ENCODE results near the gene AP3S2. TPM values are rescaled to one million over a fixed set of nuclear protein-coding genes. Genes with fewer than 3 reads are reported as not detected.

The AP3S2 gene
- total and polyA plus RNA-seq, 2 of the 13 experiments (the other 11 are each of a cell fraction or from before 2014, with no cell fraction given) = 17.6 to 44.4 TPM

DNA sequence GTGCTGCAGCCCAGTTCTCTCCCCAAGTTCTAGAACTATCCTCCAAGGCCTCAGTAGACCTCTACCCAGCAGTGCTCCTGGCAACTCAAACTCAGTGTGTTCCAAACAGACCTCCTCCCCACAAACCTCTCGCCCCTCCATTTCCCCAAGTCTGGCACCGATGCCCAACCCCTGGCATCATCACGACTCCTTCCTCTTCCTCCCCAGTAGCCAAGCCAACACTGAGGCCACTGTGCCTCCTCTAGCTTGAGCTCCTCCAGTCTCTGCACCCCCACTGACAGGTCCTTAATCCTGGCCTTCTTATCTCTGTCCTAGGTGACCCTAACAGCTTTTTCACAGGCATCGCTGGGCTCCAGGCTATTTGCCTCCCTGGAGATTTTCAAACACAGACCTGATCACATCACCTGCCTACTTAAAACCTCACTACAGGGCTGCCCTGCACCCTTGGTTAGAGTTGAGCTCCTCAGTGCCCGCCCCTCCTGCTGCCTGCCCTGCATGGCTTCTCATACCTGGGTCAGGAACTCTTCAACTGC, 12.1 kb upstream of the AP3S2 start (continued):
- TF ChIP-seq, protein P1, sequence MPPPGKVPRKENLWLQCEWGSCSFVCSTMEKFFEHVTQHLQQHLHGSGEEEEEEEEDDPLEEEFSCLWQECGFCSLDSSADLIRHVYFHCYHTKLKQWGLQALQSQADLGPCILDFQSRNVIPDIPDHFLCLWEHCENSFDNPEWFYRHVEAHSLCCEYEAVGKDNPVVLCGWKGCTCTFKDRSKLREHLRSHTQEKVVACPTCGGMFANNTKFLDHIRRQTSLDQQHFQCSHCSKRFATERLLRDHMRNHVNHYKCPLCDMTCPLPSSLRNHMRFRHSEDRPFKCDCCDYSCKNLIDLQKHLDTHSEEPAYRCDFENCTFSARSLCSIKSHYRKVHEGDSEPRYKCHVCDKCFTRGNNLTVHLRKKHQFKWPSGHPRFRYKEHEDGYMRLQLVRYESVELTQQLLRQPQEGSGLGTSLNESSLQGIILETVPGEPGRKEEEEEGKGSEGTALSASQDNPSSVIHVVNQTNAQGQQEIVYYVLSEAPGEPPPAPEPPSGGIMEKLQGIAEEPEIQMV (CRISPR knock-in tag; IDR thresholded peaks at IDR 0.05; ENCODE audit: low read depth) = no peak
- TF ChIP-seq, protein P2, sequence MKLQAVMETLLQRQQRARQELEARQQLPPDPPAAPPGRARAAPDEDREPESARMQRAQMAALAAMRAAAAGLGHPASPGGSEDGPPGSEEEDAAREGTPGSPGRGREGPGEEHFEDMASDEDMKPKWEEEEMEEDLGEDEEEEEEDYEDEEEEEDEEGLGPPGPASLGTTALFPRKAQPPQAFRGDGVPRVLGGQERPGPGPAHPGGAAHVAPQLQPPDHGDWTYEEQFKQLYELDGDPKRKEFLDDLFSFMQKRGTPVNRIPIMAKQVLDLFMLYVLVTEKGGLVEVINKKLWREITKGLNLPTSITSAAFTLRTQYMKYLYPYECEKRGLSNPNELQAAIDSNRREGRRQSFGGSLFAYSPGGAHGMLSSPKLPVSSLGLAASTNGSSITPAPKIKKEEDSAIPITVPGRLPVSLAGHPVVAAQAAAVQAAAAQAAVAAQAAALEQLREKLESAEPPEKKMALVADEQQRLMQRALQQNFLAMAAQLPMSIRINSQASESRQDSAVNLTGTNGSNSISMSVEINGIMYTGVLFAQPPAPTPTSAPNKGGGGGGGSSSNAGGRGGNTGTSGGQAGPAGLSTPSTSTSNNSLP (IDR thresholded peaks at IDR 0.05; ENCODE audit: low read depth, low read length) = no peak
- no peak for TF ChIP-seq SNAI1 (CRISPR knock-in tag; IDR thresholded peaks at IDR 0.05; ENCODE audit: borderline replicate concordance)
- TF ChIP-seq AHR (CRISPR knock-in tag; IDR thresholded peaks at IDR 0.05) = no peak

DNA sequence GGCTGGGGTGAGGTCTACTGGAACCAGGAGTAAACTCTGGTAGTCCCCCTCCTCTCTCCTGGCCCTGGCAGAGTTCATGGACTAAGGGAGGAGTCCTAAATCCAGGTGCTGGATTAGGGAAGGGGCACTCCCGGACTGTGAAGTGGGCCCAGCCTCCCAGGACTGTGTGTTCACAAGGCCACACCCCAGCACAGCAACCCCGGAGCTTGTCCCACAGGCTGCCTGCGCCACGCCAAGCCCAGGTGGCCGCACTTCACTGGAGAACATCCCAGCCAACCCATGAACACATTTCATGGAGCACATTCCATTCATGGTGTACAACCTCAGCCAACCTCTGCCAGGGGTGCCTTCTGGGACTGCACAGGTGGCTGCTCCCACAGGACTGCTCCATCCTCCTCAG, 10.7 kb upstream of the AP3S2 start:
- 90% methylated on average over 5 of the region's 5 CpGs for WGBS (ENCODE audit: low lambda C conversion rate)
- no peak for DNase-seq (ENCODE audit: low spot score)
- H3K9me3 ChIP-seq (ENCODE audit: low read length) = no peaks in the 10 kb centered on the region
- H3K79me2 ChIP-seq (ENCODE audit: insufficient read depth, low read length) = no peaks in the 10 kb centered on the region
- intact Hi-C loops (cut with micrococcal nuclease; ENCODE audit: unreplicated experiment) (no loop called here), in situ Hi-C loops (cut with HindIII; ENCODE audit: extremely low pct_ligation_motif_present, low pct_unique_long_range_greater_than_20kb) (no loop called here)
- peaks cover 6% of the 10 kb centered on the region for H3K4me1 ChIP-seq (ENCODE audit: insufficient read depth, low read length)
- no TSS peak for BruUV-seq (replicated peaks)
- CTCF ChIA-PET (ENCODE audit: low intra/inter-chr PET ratio, low total read pairs) = no interaction called here
- ATAC-seq = no peak; the same call in 2 of the 3 replicates
- H3K27me3 ChIP-seq (ENCODE audit: control insufficient read depth in 1 of 2, insufficient read depth in 2 of 2, low read length in 2 of 2) = no peaks in the 10 kb centered on the region
- POLR2A ChIA-PET = no interaction called here
- H3K9ac ChIP-seq (ENCODE audit: insufficient read depth, low read depth, low read length) = no peak overlapping the region
- H3K27ac ChIP-seq (ENCODE audit: extremely low read length, insufficient read depth, low read length) = no peak overlapping the region
- H3K36me3 ChIP-seq (replicated peaks in 1 of 2; ENCODE audit: control insufficient read depth in 1 of 2, insufficient read depth in 2 of 2, low read length in 2 of 2) = no peaks in the 10 kb centered on the region; a peak in 1 of 5 replicates
- no peak overlapping the region for H3K4me3 ChIP-seq (replicated peaks in 1 of 3; ENCODE audit: insufficient read depth in 1 of 3, low read depth in 2 of 3, low read length in 3 of 3)
- no peaks in the 10 kb centered on the region for H4K20me1 ChIP-seq (ENCODE audit: insufficient read depth, low read length)
- no peak overlapping the region for H3K4me2 ChIP-seq (ENCODE audit: low read depth, low read length)
- no peak overlapping the region for H2AFZ ChIP-seq (ENCODE audit: low read length)
- FAIRE-seq = no peak
- TF ChIP-seq MED1 (CRISPR knock-in tag; IDR thresholded peaks at IDR 0.05) (no peak), ZFP36L2 (CRISPR knock-in tag; IDR thresholded peaks at IDR 0.05) (no peak), ZNF720 (CRISPR knock-in tag; IDR thresholded peaks at IDR 0.05) (no peak), ZBTB3 (CRISPR knock-in tag; IDR thresholded peaks at IDR 0.05; ENCODE audit: borderline replicate concordance, low read depth) (no peak)
- TF ChIP-seq, protein P3, sequence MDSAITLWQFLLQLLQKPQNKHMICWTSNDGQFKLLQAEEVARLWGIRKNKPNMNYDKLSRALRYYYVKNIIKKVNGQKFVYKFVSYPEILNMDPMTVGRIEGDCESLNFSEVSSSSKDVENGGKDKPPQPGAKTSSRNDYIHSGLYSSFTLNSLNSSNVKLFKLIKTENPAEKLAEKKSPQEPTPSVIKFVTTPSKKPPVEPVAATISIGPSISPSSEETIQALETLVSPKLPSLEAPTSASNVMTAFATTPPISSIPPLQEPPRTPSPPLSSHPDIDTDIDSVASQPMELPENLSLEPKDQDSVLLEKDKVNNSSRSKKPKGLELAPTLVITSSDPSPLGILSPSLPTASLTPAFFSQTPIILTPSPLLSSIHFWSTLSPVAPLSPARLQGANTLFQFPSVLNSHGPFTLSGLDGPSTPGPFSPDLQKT (CRISPR knock-in tag; IDR thresholded peaks at IDR 0.05; ENCODE audit: borderline replicate concordance) = no peak
- TF ChIP-seq, protein P4, sequence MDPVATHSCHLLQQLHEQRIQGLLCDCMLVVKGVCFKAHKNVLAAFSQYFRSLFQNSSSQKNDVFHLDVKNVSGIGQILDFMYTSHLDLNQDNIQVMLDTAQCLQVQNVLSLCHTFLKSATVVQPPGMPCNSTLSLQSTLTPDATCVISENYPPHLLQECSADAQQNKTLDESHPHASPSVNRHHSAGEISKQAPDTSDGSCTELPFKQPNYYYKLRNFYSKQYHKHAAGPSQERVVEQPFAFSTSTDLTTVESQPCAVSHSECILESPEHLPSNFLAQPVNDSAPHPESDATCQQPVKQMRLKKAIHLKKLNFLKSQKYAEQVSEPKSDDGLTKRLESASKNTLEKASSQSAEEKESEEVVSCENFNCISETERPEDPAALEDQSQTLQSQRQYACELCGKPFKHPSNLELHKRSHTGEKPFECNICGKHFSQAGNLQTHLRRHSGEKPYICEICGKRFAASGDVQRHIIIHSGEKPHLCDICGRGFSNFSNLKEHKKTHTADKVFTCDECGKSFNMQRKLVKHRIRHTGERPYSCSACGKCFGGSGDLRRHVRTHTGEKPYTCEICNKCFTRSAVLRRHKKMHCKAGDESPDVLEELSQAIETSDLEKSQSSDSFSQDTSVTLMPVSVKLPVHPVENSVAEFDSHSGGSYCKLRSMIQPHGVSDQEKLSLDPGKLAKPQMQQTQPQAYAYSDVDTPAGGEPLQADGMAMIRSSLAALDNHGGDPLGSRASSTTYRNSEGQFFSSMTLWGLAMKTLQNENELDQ (CRISPR knock-in tag; IDR thresholded peaks at IDR 0.05; ENCODE audit: borderline replicate concordance) = no peak
- TF ChIP-seq, protein P5, sequence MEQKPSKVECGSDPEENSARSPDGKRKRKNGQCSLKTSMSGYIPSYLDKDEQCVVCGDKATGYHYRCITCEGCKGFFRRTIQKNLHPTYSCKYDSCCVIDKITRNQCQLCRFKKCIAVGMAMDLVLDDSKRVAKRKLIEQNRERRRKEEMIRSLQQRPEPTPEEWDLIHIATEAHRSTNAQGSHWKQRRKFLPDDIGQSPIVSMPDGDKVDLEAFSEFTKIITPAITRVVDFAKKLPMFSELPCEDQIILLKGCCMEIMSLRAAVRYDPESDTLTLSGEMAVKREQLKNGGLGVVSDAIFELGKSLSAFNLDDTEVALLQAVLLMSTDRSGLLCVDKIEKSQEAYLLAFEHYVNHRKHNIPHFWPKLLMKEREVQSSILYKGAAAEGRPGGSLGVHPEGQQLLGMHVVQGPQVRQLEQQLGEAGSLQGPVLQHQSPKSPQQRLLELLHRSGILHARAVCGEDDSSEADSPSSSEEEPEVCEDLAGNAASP (CRISPR knock-in tag; IDR thresholded peaks at IDR 0.05; ENCODE audit: borderline replicate concordance) = no peak
- TF ChIP-seq, protein P6, sequence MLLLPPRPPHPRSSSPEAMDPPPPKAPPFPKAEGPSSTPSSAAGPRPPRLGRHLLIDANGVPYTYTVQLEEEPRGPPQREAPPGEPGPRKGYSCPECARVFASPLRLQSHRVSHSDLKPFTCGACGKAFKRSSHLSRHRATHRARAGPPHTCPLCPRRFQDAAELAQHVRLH (CRISPR knock-in tag; IDR thresholded peaks at IDR 0.05; ENCODE audit: borderline replicate concordance, low read depth) = no peak
- TF ChIP-seq, protein P7, sequence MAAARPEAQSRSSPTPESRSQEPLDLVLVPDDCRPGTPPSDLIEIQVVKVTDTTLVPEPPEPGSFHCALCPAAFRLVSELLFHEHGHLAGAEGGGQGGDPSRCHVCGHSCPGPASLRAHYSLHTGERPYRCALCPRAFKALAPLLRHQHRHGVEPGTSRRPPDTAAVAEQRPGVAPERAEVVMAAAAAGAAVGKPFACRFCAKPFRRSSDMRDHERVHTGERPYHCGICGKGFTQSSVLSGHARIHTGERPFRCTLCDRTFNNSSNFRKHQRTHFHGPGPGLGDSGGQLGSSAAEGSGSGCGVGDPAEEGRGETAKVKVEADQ (CRISPR knock-in tag; IDR thresholded peaks at IDR 0.05; ENCODE audit: borderline replicate concordance) = no peak

All from HepG2 (cell line).